ENCODE measurements around the gene JMJD1C. TPM values are rescaled to one million over a fixed set of nuclear protein-coding genes. Genes with fewer than 3 reads are reported as not detected.

Gene JMJD1C
- total RNA-seq, 1 experiment from 2014 or later, result 66.3 TPM

GRCh38 chr10:63455507-63455906, 10.3 kb downstream of the JMJD1C start (continued):
- no peak for TF ChIP-seq ZFX (IDR thresholded peaks at IDR 0.05)
- no peak for TF ChIP-seq REST (IDR thresholded peaks at IDR 0.05; ENCODE audit: low read depth)
- no peak for TF ChIP-seq CBX3 (IDR thresholded peaks at IDR 0.05; ENCODE audit: low read depth)
- no peak for TF ChIP-seq ELF1 (IDR thresholded peaks at IDR 0.05; ENCODE audit: borderline replicate concordance, low read depth)
- TF ChIP-seq SRF (IDR thresholded peaks at IDR 0.05; ENCODE audit: low read depth), result no peak
- TF ChIP-seq, protein P1, sequence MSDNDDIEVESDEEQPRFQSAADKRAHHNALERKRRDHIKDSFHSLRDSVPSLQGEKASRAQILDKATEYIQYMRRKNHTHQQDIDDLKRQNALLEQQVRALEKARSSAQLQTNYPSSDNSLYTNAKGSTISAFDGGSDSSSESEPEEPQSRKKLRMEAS (IDR thresholded peaks at IDR 0.05), result no peak

DNA sequence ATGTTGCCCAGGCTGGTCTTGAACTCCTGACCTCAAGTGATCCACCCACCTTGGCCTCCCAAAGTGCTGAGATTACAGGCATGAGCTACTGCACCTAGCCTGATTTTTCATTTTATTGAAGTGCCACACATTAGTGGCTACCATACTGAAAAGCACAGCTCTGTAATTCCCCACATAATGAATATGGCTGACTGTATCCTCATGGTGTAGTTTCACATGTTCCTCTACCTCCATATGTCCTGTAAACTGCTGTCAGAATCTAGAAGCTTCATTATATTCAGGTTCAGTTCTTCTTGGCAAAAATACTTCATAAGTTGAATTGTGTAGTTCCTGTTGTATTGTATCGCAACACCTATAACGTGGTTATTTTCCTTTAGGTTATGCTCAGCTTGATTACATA, 11.1 kb downstream of the JMJD1C start:
- ATAC-seq, result no peak
- TF ChIP-seq ATF3 (IDR thresholded peaks at IDR 0.05) (no peak), RAD21 (IDR thresholded peaks at IDR 0.05; ENCODE audit: low read depth) (no peak), POLR2AphosphoS5 (IDR thresholded peaks at IDR 0.05; ENCODE audit: low read depth, low read length) (no peak), CTCF (IDR thresholded peaks at IDR 0.05 in 2 of 3, conservative IDR thresholded peaks at IDR 0.05 in 1 of 3; ENCODE audit: borderline replicate concordance in 1 of 3, insufficient read depth in 1 of 3, low read depth in 2 of 3, low read length in 2 of 3) (no peak), CEBPB (IDR thresholded peaks at IDR 0.05; ENCODE audit: low read depth) (no peak), SIN3A (IDR thresholded peaks at IDR 0.05; ENCODE audit: low read depth) (no peak), SRF (IDR thresholded peaks at IDR 0.05; ENCODE audit: low read depth) (no peak), EZH2 (IDR thresholded peaks at IDR 0.05) (no peak), EGR1 (IDR thresholded peaks at IDR 0.05; ENCODE audit: low read depth) (no peak), ZNF274 (IDR thresholded peaks at IDR 0.05; ENCODE audit: low read depth, low read length) (no peak), SP1 (IDR thresholded peaks at IDR 0.05; ENCODE audit: low read depth) (no peak), YY1 (IDR thresholded peaks at IDR 0.05; ENCODE audit: extremely low read depth, insufficient replicate concordance, low read depth, low read length) (no peak), REST (IDR thresholded peaks at IDR 0.05; ENCODE audit: low read depth) (no peak), JUND (IDR thresholded peaks at IDR 0.05) (no peak)

More for the DNA sequence above, 11.1 kb downstream of the JMJD1C start:
- Histone ChIP-seq H3K9me3 (ENCODE audit: control insufficient read depth in 1 of 2, insufficient read depth in 1 of 2, low read depth in 1 of 2, low read length in 2 of 2) (no peaks in the 10 kb centered on the region), H3K27ac (ENCODE audit: low read depth, low read length) (no peak overlapping the region), H3K9me2 (ENCODE audit: insufficient read depth) (no peaks in the 10 kb centered on the region), H3K4me1 (ENCODE audit: control insufficient read depth in 1 of 2, insufficient read depth in 2 of 2, low read length in 2 of 2) (no peaks in the 10 kb centered on the region), H4K20me1 (ENCODE audit: insufficient read depth) (no peaks in the 10 kb centered on the region), H3K4me2 (ENCODE audit: low read length) (no peak overlapping the region), H3K27me3 (ENCODE audit: insufficient read depth, low read length) (no peaks in the 10 kb centered on the region), H2AFZ (ENCODE audit: low read depth, low read length, poor library complexity, severe bottlenecking) (no peak overlapping the region), H3K79me2 (ENCODE audit: insufficient read depth, low read length) (peaks cover 88% of the 10 kb centered on the region), H3K9ac (ENCODE audit: low read length) (no peak overlapping the region), H3K36me3 (ENCODE audit: control insufficient read depth in 1 of 2, insufficient read depth in 2 of 2, low read length in 2 of 2) (no peaks in the 10 kb centered on the region), H3K4me3 (replicated peaks in 1 of 2; ENCODE audit: low read depth in 1 of 2, low read length in 2 of 2) (no peak overlapping the region)
- POLR2A ChIA-PET, result interaction anchor here (1.0 to 1.1 kb wide), 2 partner anchors 10 to 100 kb away, joined by 3 read pairs; no protein-coding TSS in a partner anchor
- no TSS peak for BruUV-seq (replicated peaks)
- intact Hi-C loops (cut with micrococcal nuclease), result no loop called here
- CTCF ChIA-PET, result no interaction called here
- RAD21 ChIA-PET (ENCODE audit: low non-redundant PET in 1 of 2, low total read pairs in 2 of 2, uncharacterized antibody in 2 of 2, unreplicated experiment in 2 of 2), result interaction anchor here in 1 of 2 experiments (0.7 kb wide), 1 partner anchor 10 kb away, joined by 4 read pairs; no protein-coding TSS in a partner anchor
- DNase-seq (ENCODE audit: low read depth, low spot score), result no peak

Measured in HCT116 (cell line).